IMR-90 (cell line): ENCODE measurements around the gene PTGR2. TPM values are rescaled to one million over a fixed set of nuclear protein-coding genes. Genes with fewer than 3 reads are reported as not detected.

Experiments
- ATAC-seq: fragments of 200-7000 bp; cut with Tn5 transposase; 2 replicates; pipeline ENCODE4 v1.9.1; 2020; ENCODE audit warnings: low read depth, mild to moderate bottlenecking, moderate library complexity
- BruUV-seq: library from RNA; stranded (reverse); fragments of 400-500 nt; replicated peaks from 2 replicates; lab custom pipeline; 2021; lab: Mats Ljungman, UMichigan
- CTCF ChIA-PET: fragments of 300-600 bp; formaldehyde crosslinking; extraction: SDS; loops from one replicate; lab custom pipeline; 2021; ENCODE audit warnings: antibody characterized with exemption; lab: Yijun Ruan, JAX
- POLR2A ChIA-PET: fragments of 300-600 bp; sonication (Branson Sonifier 250); formaldehyde crosslinking; loops from one replicate; lab custom pipeline; 2022; ENCODE audit warnings: antibody characterized with exemption; ENCODE audit not compliant: unreplicated experiment; lab: Charles Lee
- DNase-seq: peaks from one replicate; pipeline ENCODE4 v3.0.0; 2013
- H2AFZ ChIP-seq: replicated peaks from 2 replicates; pipeline ENCODE3; 2013; ENCODE audit warnings: low read length, mild to moderate bottlenecking; ENCODE audit not compliant: poor library complexity
- H2AK5ac ChIP-seq: 2 replicates; pipeline ENCODE4 v1.6.1; 2013; ENCODE audit warnings: low read depth, low read length, inconsistent platforms
- H2AK9ac ChIP-seq: replicated peaks from 2 replicates; pipeline ENCODE3; 2013; ENCODE audit warnings: mild to moderate bottlenecking, low read depth, low read length, moderate library complexity; ENCODE audit not compliant: poor library complexity
- H2BK120ac ChIP-seq: 2 replicates; pipeline ENCODE4 v1.6.1; 2013; ENCODE audit warnings: low read depth, low read length, inconsistent platforms
- H2BK15ac ChIP-seq: 3 replicates; pipeline ENCODE4 v1.6.1; 2013; ENCODE audit warnings: low read depth, low read length, inconsistent platforms
- H2BK20ac ChIP-seq: 2 replicates; pipeline ENCODE4 v1.6.1; 2013; ENCODE audit warnings: low read depth, mild to moderate bottlenecking, inconsistent platforms, low read length, moderate library complexity
- H2BK5ac ChIP-seq: 2 replicates; pipeline ENCODE4 v1.6.1; 2013; ENCODE audit warnings: mild to moderate bottlenecking, low read depth, low read length, inconsistent platforms; ENCODE audit not compliant: poor library complexity, severe bottlenecking
- H3K14ac ChIP-seq: replicated peaks from 2 replicates; pipeline ENCODE4 v1.6.1; 2013; ENCODE audit warnings: low read depth, low read length, inconsistent platforms
- H3K18ac ChIP-seq: 2 replicates; pipeline ENCODE4 v1.6.1; 2013; ENCODE audit warnings: low read depth, low read length, control low read depth
- H3K23ac ChIP-seq: 2 replicates; pipeline ENCODE4 v1.6.1; 2013; ENCODE audit warnings: low read depth, low read length, inconsistent platforms
- H3K27ac ChIP-seq: 2 replicates; pipeline ENCODE4 v1.5.1; 2013; ENCODE audit warnings: mild to moderate bottlenecking, control low read depth, low read length; ENCODE audit not compliant: insufficient read depth
- H3K27me3 ChIP-seq: 2 replicates; pipeline ENCODE4 v1.6.1; 2013; ENCODE audit warnings: low read length; ENCODE audit not compliant: control insufficient read depth, insufficient read depth
- H3K36me3 ChIP-seq: 2 replicates; pipeline ENCODE4 v1.6.1; 2013; ENCODE audit warnings: low read length, mixed read lengths; ENCODE audit not compliant: control insufficient read depth, insufficient read depth
- H3K4ac ChIP-seq: 2 replicates; pipeline ENCODE4 v1.6.1; 2013; ENCODE audit warnings: low read depth, low read length, inconsistent platforms
- H3K4me1 ChIP-seq: 2 replicates; pipeline ENCODE4 v1.6.1; 2013; ENCODE audit warnings: low read length, mixed read lengths; ENCODE audit not compliant: control insufficient read depth, insufficient read depth
- H3K4me2 ChIP-seq: 2 replicates; pipeline ENCODE4 v1.6.1; 2013; ENCODE audit warnings: low read depth, mild to moderate bottlenecking, control low read depth, low read length, moderate library complexity
- H3K4me3 ChIP-seq: 2 replicates; pipeline ENCODE4 v1.5.1; 2013; ENCODE audit warnings: low read depth, mild to moderate bottlenecking, control low read depth, low read length, moderate library complexity; ENCODE audit not compliant: insufficient read depth
- H3K56ac ChIP-seq: 2 replicates; pipeline ENCODE4 v1.6.1; 2013; ENCODE audit warnings: low read length, inconsistent platforms; ENCODE audit not compliant: insufficient read depth; ENCODE audit errors: extremely low read depth
- H3K79me1 ChIP-seq, 2 experiments: 2 replicates each; pipeline ENCODE4 v1.6.1; 2013; ENCODE audit warnings: low read length in 2 of 2, inconsistent platforms in 1 of 2, low read depth in 1 of 2
- H3K9ac ChIP-seq: 2 replicates; pipeline ENCODE4 v1.6.1; 2013; ENCODE audit warnings: low read depth, low read length, control low read depth
- H3K9me1 ChIP-seq: 2 replicates; pipeline ENCODE4 v1.6.1; 2013; ENCODE audit warnings: low read length, inconsistent platforms; ENCODE audit not compliant: insufficient read depth
- H3K9me3 ChIP-seq: 2 replicates; pipeline ENCODE4 v1.6.1; 2013; ENCODE audit warnings: low read length; ENCODE audit not compliant: control insufficient read depth, insufficient read depth
- H4K20me1 ChIP-seq: 2 replicates; pipeline ENCODE4 v1.6.1; 2013; ENCODE audit warnings: low read length, inconsistent platforms; ENCODE audit not compliant: insufficient read depth
- H4K5ac ChIP-seq: 2 replicates; pipeline ENCODE4 v1.6.1; 2013; ENCODE audit warnings: mild to moderate bottlenecking, low read depth, low read length, control low read depth
- H4K8ac ChIP-seq, 2 experiments: 2 replicates each; pipeline ENCODE4 v1.6.1; 2013; ENCODE audit warnings: low read depth in 2 of 2, low read length in 2 of 2, control low read depth in 1 of 2, inconsistent platforms in 1 of 2
- H4K91ac ChIP-seq: 2 replicates; pipeline ENCODE4 v1.6.1; 2013; ENCODE audit warnings: low read depth, low read length, inconsistent platforms; ENCODE audit not compliant: insufficient read depth
- MAFK ChIP-seq: IDR thresholded peaks from 2 replicates; pipeline ENCODE4 v1.6.1; 2012; ENCODE audit warnings: low read depth, low read length, improper control_type of control experiment
- SMC3 ChIP-seq: fragments of 150-350 bp; IDR thresholded peaks from 2 replicates; pipeline ENCODE4 v1.6.1; 2016; ENCODE audit warnings: low read depth, mild to moderate bottlenecking, antibody characterized with exemption, low read length, moderate library complexity
- WGBS, 2 experiments: methylation state at CpG; one replicate each; pipeline versions ENCODE4 v1.1.5 to v1.1.7; 2013; ENCODE audit warnings: missing lambda C conversion rate in 2 of 2; ENCODE audit not compliant: insufficient read length in 1 of 2; ENCODE audit errors: extremely low coverage in 2 of 2; 5-methylcytosine and 5-hydroxymethylcytosine counted together
- dilution Hi-C: fragments of 300-500 bp; cut with HindIII; formaldehyde crosslinking; loops from one replicate; pipeline ENCODE4 v1.14.3; 2018; ENCODE audit warnings: low sequenced_read_pairs; ENCODE audit not compliant: unreplicated experiment
- in situ Hi-C: fragments of 300-500 bp; cut with MboI; formaldehyde crosslinking; loops from 3 replicates; pipeline ENCODE4 v1.14.3; 2019; ENCODE audit warnings: low sequenced_read_pairs, inconsistent platforms, mixed read lengths
- intact Hi-C: fragments of 100-400 bp; cut with micrococcal nuclease; formaldehyde crosslinking; loops from 2 replicates; pipeline ENCODE4 v1.10.0; 2022
- polyA plus RNA-seq, 3 experiments: library from polyadenylated mRNA; depleted of rRNA; stranded (reverse); fragments of >200 nt; gene quantifications; 2 replicates each; pipeline ENCODE4 v1.2.3, GENCODE V29; 2012; ENCODE audit warnings: low replicate concordance in 1 of 3
- total RNA-seq: library from RNA; depleted of rRNA; stranded (reverse); fragments of >200 nt; gene quantifications from 2 replicates; pipeline ENCODE4 v1.2.3, GENCODE V29; 2012

The PTGR2 gene
- total and polyA plus RNA-seq, 2 of the 4 experiments (the other 2 are of a cell fraction), result 1.3 to 3.2 TPM

DNA sequence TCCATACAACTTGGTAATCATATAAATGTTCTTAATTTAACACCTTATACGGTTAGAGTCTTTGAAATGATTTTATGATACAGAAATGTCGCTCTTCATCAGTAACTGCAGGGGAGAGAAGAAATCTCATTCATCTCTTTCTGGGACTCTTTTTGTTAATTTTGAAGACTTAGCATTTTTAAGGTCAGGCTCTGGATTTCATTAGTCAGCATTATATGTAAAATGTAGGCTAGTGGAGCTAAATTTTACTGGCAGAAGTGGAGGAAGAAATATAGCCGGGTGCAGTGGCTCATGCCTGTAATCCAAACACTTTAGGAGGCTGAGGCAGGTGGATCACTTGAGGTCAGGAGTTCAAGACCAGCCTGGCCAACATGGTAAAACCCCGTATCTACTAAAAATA lies 4.7 kb upstream of the PTGR2 start:
- CTCF ChIA-PET, result interaction anchor here (0.7 kb wide), 1 partner anchor 10 kb away, joined by 3 read pairs; no protein-coding TSS in a partner anchor
- intact Hi-C loops, result no loop called here
- no peak for ATAC-seq

More for the DNA sequence above, 4.7 kb upstream of the PTGR2 start:
- Histone ChIP-seq H3K9me3 (no peaks in the 10 kb centered on the region), H2BK120ac (no peak overlapping the region), H2BK15ac (no peak overlapping the region), H3K4ac (no peak overlapping the region), H2BK5ac (no peak overlapping the region), H2AFZ (no peak overlapping the region), H3K4me2 (no peak overlapping the region), H4K91ac (no peak overlapping the region), H3K23ac (no peak overlapping the region), H3K4me1 (no peaks in the 10 kb centered on the region; the same call in 1 of the 2 replicates), H3K9me1 (0 out of 2 replicates have a peak, but pooled peaks cover 4% of the 10 kb centered on the region), H3K4me3 (no peak overlapping the region), H2AK9ac (no peak overlapping the region), H2BK20ac (no peak overlapping the region), H4K5ac (no peak overlapping the region), H3K27ac (no peak overlapping the region), H4K8ac (no peak overlapping the region), H3K79me1 (peaks cover 2 to 9% of the 10 kb centered on the region in 2 experiments; a peak in 3 of 4 replicates), H3K18ac (no peak overlapping the region), H2AK5ac (no peak overlapping the region), H3K14ac (no peak overlapping the region), H3K27me3 (no peaks in the 10 kb centered on the region), H4K20me1 (no peaks in the 10 kb centered on the region), H3K56ac (no peak overlapping the region), H3K9ac (no peak overlapping the region), H3K36me3 (no peaks in the 10 kb centered on the region)
- POLR2A ChIA-PET, result interaction anchor here (0.7 kb wide), 1 partner anchor 22 kb away, joined by 3 read pairs; no protein-coding TSS in a partner anchor
- peak; percentile 94 for TF ChIP-seq MAFK
- TF ChIP-seq SMC3, result no peak
- WGBS, 2 experiments, result 40% methylated on average over 1 of the region's 4 CpGs; no CpG with 5 or more reads in 1 of the 2 experiments
- in situ Hi-C loops (no loop called here), dilution Hi-C loops (no loop called here)
- no peak for DNase-seq
- BruUV-seq, result no TSS peak
